Fibroblast of pulmonary artery (primary cell): ENCODE results near the gene OR1A2.

Experiments used
- DNase-seq: peaks from one replicate; pipeline ENCODE4 v3.0.0-alpha.2; 2010; ENCODE audit warnings: low read depth
- H3K4me3 ChIP-seq: replicated peaks from 2 replicates; pipeline ENCODE4 v1.5.1; 2011; ENCODE audit warnings: low read depth, mild to moderate bottlenecking, control low read depth, low read length, moderate library complexity
- CTCF ChIP-seq: IDR thresholded peaks from 2 replicates; pipeline ENCODE4 v1.5.1; 2011; ENCODE audit warnings: mild to moderate bottlenecking, control low read depth, low read length, inconsistent platforms; ENCODE audit errors: missing control alignments

Gene OR1A2

GRCh38 chr17:3197219-3197618, at the start of gene OR1A2:
Gene OR1A2, plus strand, starts transcription at chr17:3197519. Its CDS starts 0 bp downstream, at chr17:3197519.
- no peak for DNase-seq
- no peak for TF ChIP-seq CTCF
- H3K4me3 ChIP-seq, result no peak within 1 kb of the TSS

GRCh38 chr17:3157218-3157617, 40.1 kb upstream of the OR1A2 start:
- no peak overlapping the region for H3K4me3 ChIP-seq
- no peak for TF ChIP-seq CTCF
- no peak for DNase-seq

- no peak for DNase-seq
- H3K4me3 ChIP-seq, result no peak overlapping the region
- no peak for TF ChIP-seq CTCF
These were observed 29.7 kb upstream of the OR1A2 start for GRCh38 chr17:3167574-3167973.

- H3K4me3 ChIP-seq, result no peak overlapping the region
- no peak for DNase-seq
- TF ChIP-seq CTCF, result no peak
These were observed 7.4 kb upstream of the OR1A2 start for GRCh38 chr17:3189961-3190360.

GRCh38 chr17:3207367-3207766, 10.0 kb downstream of the OR1A2 start, which contains the start of gene OR1A1:
Gene OR1A1, plus strand, starts transcription at chr17:3207667. Its CDS starts 7,954 bp downstream, at chr17:3215621.
- H3K4me3 ChIP-seq, result no peak within 1 kb of the TSS
- no peak for TF ChIP-seq CTCF
- DNase-seq, result no peak

- DNase-seq, result no peak
- TF ChIP-seq CTCF, result no peak
- no peak overlapping the region for H3K4me3 ChIP-seq
These were observed 11.2 kb downstream of the OR1A2 start for GRCh38 chr17:3208484-3208883.

GRCh38 chr17:3213001-3213400, 15.7 kb downstream of the OR1A2 start:
- no peak for TF ChIP-seq CTCF
- H3K4me3 ChIP-seq, result no peak overlapping the region
- DNase-seq, result no peak
